GM12872 (cell line): Measurements from ENCODE around the gene EPS15.

Experiments used
- CTCF ChIP-seq: IDR thresholded peaks from 3 replicates; pipeline ENCODE4 v1.5.1; 2011; ENCODE audit warnings: low read depth, mild to moderate bottlenecking, low read length, moderate library complexity; ENCODE audit not compliant: insufficient read depth

The EPS15 gene

GRCh38 chr1:51313268-51313852, 205.7 kb downstream of the EPS15 start:
- TF ChIP-seq CTCF: peak; percentile 28; the same call in 1 of the 3 replicates

- no peak for TF ChIP-seq CTCF
Observed at GRCh38 chr1:51312718-51313117, 206.3 kb downstream of the EPS15 start.

GRCh38 chr1:51311826-51312225, 207.2 kb downstream of the EPS15 start:
- no peak for TF ChIP-seq CTCF

GRCh38 chr1:51310871-51311613, 208.0 kb downstream of the EPS15 start:
- TF ChIP-seq CTCF: 0 out of 3 replicates have a peak, but pooled peaks have one; percentile 10

- TF ChIP-seq CTCF: no peak
Observed at GRCh38 chr1:51309291-51309690, 209.8 kb downstream of the EPS15 start.

- TF ChIP-seq CTCF: no peak
Observed at GRCh38 chr1:51308636-51309035, 210.4 kb downstream of the EPS15 start.

- no peak for TF ChIP-seq CTCF
Observed at GRCh38 chr1:51306950-51307349, 212.1 kb downstream of the EPS15 start.
